GM19468 (cell line): ENCODE measurements around the gene SLC25A11.

ENCODE experiments used
- ATAC-seq: cut with Tn5 transposase; IDR thresholded peaks from one replicate; pipeline ENCODE4 v1.9.1; 2021; ENCODE audit warnings: mild to moderate bottlenecking, moderate library complexity, moderate number of reproducible peaks; ENCODE audit not compliant: unreplicated experiment; ENCODE audit errors: extremely low read depth

SLC25A11 gene

DNA sequence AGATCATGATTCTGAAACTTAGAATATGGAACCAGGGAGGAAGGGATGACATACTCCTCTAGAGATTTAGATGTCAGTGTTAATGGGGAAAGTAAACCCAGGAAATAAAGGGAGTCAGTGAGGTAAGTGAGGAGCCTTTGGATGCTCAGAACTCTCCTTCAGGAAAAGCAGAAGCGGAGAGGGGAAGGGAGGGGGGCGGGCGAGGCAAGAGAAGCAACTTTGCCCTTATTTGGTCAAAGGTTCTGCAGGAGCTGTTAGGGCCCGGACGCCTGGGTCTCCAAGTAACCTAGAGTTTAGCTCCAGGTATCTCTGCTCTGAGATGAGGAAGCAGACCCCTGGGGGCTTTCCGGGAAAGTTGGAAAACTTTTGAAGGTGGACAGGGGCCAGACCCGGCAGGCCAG lies 7.2 kb upstream of the SLC25A11 start:
- no peak for ATAC-seq

DNA sequence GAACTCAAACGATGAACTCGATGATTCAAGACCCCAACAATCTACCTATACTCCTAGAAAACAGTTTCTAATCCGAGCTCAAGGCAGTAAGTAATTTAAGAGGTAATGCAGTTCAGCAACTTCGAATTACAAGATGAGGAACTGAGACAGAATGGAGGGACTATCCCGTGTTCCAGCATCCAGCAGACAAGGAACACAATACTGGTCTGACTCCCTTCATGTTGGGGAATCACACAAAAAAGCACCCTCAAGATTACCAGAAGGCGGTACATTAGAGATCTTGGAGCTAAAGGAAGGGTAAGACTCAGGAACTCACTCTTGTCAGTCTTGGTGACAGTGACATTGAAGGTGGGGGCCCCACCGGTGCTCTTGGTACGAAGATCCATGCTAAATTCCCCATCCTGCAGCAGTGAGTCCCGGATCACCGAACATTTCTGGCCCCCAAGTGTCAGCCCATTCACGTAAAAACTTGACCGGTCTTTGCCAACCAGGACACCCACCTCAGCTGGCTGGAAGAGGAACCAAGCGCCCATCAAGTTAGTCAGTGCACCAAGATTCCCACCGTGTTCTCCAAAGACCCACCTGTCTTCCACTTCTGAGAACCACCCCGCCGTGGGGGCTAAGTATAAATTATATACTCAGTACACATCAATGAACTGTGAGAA lies 6.6 kb upstream of the SLC25A11 start:
- no peak for ATAC-seq

DNA sequence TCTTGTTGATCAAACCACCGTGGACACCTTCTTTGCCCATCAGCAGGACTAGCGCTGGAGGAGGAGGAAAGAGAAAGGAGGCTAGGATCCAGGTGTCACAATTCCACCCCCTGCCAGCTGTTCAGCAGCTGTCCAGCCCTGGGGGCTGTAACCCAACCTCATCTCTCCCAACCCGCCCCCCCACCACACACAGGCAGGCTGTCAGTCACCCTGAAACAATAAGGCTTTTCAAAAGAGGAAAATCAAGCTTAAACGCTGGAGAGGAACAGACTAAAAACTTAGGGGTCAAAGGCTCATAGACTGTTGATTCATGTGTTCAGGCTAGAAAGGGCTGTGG lies 6.1 kb upstream of the SLC25A11 start:
- no peak for ATAC-seq

DNA sequence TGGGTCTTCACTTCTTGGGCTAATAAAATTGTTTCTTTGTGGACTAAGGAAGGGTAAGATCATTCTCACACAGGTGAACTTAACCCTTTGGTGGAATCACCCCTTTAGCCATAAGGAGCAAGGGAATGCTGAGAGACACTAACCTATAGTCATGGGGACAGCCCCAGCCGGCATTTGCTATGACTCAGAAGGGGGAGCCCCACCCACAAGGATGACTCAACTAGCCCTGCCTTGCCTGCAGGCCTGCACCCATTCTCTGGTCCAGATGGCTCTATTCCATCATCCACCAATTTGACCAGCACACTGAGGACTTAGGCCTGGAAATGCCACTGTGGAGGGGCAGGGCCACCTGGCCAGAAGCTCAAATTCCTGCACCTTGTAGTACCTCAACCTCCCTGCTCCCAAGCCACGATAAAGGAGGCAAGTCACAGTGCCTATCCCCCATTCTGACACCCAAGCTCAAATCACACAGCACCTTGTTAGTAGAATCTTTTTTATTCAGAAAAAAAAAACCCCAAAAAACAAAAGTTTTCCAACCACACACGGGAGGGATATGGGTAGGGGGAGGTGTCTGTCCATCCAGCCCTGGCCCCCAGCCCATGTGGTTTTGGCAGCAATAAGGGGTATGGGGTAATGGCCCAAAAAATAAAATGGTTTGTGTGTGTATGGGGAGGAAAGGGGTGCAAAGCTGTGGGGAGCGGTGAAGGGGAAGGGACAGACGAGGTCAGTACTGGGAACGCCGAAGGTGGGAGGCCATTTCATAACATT lies 5.5 kb upstream of the SLC25A11 start:
- ATAC-seq: no peak

DNA sequence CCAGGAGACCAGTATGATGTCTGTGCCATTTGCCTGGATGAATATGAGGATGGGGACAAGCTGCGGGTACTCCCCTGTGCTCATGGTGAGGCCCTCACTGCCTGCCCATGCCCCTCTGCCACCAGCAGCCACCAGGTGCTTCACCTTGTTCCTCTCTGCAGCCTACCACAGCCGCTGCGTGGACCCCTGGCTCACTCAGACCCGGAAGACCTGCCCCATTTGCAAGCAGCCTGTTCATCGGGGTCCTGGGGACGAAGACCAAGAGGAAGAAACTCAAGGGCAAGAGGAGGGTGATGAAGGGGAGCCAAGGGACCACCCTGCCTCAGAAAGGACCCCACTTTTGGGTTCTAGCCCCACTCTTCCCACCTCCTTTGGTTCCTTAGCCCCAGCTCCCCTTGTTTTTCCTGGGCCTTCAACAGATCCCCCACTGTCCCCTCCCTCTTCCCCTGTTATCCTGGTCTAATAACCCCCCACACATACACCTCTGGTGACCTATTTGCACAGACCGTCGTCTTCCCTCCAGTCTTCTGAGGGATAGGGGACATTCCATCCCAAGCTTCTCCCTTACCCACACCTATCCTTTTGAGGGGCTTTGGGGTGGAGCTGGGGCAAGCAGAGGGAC lies 4.8 kb upstream of the SLC25A11 start:
- ATAC-seq: no peak

DNA sequence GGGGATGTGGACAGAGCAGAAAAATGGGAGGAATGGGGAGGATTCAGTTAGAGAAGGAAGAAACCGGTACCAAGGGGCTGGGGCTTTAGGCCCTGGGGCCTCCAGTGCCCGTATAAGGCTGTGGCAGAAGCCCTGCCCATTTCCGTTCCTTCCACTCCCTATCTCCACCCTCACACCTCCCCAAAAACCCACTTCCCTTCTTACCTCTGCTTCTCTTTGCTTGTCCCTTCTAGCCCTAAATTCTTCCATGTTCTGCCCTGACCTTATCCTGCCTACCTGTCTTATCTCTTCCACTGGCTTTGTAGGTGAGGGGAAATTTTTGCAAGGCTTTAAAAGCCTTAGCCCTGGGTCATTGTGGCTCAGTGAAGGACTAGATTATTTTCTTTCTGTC lies 4.3 kb upstream of the SLC25A11 start:
- ATAC-seq: no peak

DNA sequence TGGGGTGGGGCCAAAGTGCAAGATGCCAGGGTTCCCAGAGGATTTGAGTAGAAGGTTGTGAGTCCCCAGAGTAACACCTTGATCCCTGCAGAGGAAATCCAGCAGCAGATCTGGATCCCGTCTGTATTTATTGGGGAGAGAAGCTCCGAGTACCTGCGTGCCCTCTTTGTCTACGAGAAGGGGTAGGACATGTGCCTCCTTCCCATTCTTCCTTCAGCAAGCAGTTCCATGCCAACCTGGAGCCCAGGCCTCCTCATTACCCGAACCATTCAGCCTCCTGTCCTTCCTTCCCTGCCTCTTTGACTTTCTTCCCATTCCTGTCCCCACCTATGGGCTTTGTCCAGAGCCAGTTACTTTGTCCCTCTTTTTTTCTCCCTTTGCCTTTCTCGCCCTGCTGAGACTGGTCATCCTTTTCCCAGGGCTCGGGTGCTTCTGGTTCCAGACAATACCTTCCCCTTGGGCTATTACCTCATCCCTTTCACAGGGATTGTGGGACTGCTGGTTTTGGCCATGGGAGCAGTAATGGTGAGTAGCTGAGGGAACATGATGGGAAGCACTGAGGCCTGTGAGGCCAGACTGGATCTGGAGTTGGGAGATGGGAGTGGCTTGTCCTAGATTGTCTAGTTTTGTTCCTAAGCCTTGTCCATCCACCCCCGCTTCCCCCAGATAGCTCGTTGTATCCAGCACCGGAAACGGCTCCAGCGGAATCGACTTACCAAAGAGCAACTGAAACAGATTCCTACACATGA lies 3.1 kb upstream of the SLC25A11 start:
- no peak for ATAC-seq

DNA sequence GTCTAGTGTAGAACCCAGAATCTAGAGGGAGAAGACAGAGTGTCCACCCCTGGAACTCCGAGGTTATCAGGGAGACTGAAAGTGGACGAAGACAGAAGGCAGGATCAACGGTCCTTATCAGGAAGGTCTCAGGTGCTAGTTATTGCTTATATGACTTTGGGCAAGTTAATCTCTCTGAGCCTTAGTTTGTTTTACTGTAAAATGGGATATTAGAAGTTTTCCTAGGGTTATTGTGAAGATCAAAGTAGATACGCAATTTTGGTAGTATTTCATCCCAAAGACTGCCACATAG lies 1.4 kb upstream of the SLC25A11 start:
- ATAC-seq: no peak

DNA sequence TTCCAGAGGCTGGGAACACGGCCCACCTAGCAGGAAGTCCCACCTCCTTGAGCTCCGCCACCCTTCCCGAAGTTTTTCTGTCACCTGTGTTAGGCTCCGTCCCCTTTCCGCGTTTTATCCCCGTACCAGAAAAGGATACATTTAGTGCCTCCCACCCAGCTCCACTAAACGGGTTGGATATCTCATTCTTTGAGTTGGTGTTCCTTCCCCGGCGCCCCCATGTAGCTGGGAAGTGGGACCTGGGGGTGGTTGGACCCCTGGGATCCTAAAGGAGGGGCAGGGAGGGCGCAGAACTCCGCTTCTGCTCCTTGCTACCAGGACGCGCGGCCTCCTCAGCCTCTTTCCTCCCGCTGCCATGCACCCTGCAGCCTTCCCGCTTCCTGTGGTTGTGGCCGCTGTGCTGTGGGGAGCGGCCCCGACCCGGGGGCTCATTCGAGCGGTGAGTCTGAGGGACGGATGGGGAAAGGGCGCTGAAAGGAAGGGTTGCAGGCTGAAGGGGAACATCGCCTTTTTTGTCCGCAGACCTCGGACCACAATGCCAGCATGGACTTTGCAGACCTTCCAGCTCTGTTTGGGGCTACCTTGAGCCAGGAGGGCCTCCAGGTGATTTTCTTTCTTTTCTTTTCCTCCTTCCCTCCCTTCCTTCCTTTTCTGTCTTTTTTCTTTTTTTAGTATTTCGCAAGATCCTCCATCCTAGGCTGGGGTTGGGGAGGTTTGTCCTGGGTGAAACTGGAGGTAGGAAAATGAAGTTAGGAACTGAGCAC lies 891 bp upstream of the SLC25A11 start:
- ATAC-seq: no peak

DNA sequence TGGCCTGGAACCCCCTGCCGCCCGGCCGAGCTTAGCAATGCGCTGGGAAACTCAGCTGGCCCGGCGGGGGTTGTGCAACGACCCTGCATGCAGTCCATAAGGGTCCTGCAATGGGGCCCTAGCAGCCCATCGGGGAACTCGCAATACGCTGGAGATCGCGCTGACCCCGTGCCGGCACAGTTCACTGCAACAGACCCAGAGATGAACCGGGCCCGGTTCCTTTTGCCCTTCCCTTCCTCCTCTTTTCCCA lies 375 bp downstream of the SLC25A11 start:
- ATAC-seq: no peak

DNA sequence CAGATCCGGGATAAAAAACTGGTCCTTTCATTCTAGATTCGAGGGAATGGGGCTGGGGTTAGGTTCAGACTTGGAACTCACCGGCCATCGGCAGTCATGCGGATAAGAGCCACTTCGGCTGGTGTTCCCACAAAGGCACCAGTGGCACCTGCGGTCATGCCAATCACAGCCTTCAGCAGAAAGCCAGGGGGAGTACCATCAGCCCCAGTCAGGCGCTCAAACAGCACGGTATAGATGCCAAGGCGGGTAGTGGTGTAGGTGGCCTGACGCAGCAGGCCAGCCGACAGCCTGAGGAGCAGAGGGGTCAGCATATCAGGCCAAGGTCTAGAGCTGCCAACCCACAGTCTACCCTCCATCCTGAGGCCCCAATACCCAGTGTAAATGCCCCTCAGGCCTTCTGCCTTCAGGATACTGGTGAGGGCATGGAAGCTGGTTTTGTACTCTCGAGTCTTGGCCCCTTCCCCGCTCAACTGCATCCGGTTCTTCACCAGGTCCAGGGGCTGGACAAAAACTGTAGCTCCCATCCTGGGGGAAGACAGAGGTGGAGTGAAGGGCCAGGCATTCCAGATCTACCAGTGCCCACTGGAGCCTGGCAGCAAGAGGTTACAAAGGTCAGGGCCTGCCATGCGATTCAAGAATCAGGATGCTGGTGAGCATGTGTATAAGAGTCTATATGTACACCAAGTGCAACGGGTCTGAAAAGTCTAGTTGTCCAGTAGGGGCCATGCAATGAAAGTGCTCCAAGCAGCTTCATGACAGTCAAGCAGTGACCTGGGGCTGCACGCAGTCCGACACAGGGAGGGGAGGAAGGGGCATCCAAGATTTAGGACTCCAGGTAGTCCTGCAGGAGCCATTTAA lies 929 bp downstream of the SLC25A11 start:
- no peak for ATAC-seq

DNA sequence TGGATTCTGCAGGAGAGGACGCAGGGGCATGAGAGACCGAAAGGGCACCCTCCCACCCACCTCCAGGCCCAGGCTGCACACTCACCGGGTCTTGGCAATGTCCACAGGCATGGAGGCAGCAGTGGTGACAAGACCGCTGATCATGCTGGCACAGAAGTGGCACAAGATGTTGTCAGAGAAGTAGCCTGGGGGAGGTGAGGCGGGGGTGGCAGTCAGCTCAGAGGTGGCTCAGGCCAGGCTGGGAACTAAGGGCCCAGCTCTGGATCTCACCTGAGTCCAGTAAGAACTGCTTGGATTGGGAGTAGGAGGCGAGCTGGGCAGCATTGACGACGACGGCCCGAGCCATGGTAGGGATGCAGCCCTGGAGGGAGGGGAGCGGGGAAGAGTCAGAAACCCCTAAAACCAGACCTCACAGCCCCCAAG lies 1.8 kb downstream of the SLC25A11 start:
- no peak for ATAC-seq

DNA sequence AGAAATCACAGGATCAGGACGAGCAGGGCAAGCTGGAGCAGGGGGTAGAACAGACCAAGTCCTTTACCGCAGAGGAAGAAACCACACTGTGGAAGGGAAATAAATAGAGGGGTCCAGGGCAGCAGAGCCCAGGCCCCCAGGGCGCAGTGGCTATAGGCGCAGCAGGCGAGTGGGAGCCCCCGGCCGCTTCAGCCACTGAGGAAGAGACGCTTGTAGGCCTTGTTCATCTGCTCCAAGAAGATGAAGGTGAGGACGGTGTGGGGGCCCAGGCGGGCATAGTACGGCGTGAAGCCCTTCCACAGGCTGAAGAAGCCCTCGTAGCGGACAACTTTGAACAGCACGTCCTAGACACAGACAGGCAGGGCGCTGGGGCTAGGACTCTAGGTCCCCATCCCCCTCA lies 2.3 kb downstream of the SLC25A11 start:
- ATAC-seq: no peak

DNA sequence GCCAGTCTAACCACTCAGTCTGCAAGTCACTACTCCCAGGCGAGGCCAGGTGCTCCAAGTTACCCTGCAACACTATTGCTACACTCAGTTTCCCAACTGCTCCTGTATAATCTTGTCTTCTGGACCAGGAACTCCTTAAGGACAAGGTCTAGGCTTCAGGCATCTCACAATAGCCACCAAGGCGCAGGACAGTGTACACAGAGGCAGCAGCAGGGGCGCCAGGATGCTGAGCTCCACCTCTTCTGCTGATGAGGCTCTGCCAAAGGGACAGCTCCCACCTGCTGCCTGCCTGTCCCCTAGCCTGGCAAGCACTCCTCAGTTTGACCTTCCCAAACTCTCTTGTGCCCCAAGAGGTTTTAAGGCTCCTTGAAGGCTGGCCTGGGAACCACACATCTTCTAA lies 3.4 kb downstream of the SLC25A11 start:
- no peak for ATAC-seq

DNA sequence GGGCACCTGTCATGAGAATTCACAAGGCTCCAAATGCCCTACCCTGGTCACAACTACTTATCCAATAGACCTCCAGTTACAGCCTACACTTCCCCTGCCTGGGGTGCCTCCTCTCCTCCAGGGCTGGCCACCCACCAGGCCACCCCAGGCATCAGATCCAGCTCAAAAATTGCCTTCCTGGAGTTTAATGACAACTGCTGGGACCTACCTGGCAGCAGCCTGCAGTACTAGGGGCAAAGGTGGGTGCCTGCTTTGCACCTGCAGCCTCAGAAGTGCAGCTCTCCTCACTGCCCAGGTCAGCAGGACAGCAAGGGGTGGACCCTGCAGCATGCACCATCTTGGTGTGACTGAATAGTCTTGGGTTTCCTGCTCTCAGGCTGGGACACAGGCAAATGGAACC lies 4.2 kb downstream of the SLC25A11 start:
- no peak for ATAC-seq

DNA sequence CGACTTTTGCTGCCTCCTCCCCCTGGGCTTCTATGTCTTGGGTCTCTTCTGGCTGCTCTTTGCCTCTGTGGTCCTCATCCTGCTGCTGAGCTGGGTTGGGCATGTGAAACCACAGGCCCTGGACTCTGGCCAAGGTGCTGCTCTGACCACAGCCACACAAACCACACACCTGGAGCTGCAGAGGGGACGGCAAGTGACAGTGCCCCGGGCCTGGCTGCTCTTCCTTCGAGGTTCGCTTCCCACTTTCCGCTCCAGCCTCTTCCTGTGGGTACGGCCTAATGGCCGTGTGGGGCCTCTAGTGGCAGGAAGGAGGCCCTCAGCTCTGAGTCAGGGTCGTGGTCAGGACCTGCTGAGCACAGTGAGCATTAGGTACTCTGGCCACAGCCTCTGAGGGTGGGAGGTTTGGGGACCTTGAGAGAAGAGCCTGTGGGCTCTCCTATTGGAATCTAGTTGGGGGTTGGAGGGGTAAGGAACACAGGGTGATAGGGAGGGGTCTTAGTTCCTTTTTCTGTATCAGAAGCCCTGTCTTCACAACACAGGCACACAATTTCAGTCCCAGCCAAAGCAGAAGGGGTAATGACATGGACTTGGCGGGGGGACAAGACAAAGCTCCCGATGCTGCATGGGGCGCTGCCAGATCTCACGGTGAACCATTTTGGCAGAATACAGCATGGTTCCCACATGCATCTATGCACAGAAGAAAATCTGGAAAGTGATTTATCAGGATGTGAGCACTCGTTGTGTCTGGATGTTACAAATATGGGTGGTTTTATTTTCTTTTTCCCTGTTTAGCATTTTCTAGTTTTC lies 5.5 kb downstream of the SLC25A11 start:
- ATAC-seq: no peak

DNA sequence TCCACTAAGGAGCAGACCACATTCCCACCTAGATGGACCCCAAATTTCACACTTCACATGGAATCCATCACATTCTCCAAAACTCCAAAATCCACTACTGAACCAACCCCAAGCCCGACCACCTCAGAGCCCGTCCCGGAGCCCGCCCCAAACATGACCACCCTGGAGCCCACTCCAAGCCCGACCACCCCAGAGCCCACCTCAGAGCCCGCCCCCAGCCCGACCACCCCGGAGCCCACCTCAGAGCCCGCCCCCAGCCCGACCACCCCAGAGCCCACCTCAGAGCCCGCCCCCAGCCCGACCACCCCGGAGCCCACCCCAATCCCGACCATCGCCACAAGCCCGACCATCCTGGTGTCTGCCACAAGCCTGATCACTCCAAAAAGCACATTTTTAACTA lies 6.2 kb downstream of the SLC25A11 start:
- no peak for ATAC-seq

DNA sequence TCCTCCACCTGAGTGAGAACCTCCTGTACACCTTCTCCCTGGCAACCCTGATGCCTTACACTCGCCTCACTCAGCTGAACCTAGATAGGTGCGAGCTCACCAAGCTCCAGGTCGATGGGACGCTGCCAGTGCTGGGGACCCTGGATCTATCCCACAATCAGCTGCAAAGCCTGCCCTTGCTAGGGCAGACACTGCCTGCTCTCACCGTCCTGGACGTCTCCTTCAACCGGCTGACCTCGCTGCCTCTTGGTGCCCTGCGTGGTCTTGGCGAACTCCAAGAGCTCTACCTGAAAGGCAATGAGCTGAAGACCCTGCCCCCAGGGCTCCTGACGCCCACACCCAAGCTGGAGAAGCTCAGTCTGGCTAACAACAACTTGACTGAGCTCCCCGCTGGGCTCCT lies 7.1 kb downstream of the SLC25A11 start:
- ATAC-seq: no peak

DNA sequence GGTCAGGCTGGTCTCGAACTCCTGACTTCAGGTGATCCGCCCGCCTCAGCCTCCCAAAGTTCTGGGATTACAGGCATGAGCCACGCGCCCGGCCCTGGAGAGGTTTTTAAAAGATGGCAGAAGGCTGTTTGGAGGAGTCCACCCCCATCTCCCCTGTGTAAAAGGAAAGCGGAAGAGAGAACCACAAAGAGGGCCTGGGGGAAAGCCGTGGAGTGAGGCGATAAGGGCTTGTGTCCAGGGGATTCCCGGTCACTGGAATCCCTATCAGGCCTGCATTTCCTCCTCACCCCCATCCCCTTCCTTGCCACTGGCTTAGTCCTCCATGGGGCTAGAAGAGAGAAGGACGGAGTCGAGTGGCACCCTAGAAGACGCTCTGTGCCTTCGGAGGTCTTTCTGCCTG lies 7.9 kb downstream of the SLC25A11 start, which contains the start of gene GP1BA:
Gene GP1BA (plus strand): TSS at position 315 of the 400 bp plus-strand sequence. CDS start 328 bp downstream, outside the sequence.
- ATAC-seq: no peak
